Measurements from ENCODE around the gene NT5DC4.

NT5DC4 gene

DNA sequence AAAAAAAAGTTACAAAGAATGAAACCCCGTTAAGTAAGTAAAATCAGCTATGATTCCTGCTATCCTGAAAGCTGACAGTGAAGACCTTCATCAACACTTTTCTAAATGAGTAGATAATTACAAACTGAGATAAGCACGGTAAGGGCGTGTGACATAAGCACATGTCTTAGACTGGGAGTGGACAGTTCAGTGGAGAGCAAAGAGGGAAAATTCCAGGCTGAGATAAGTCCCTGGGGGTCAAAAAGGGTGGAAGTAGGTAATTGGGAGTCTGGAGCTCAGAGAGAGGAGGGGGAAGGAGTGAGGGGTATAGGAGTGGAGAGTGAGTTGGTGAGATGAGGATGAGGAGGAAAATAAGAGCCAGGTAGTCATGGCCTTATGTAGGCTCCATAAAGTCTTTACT, 67.8 kb downstream of the NT5DC4 start:
- no peak for DNase-seq

All from NCI-H446 treated with DMSO at 0.1 percent for 48 hours (cell line).